Heart left ventricle (tissue), 16 donors: ENCODE results near the gene ATG14. TPM values are rescaled to one million over a fixed set of nuclear protein-coding genes. Genes with fewer than 3 reads are reported as not detected.

Experiments
- ATAC-seq, 4 donors: fragments of 200-7000 bp; cut with Tn5 transposase; one replicate each; pipeline ENCODE4 v1.9.1; 2020 to 2022; ENCODE audit warnings: moderate library complexity in 4 of 4, mild to moderate bottlenecking in 3 of 4, moderate number of reproducible peaks in 1 of 4
- DNase-seq, 5 donors: peaks; one replicate each; pipeline ENCODE4 v3.0.0-alpha.2; 2020
- H3K27ac ChIP-seq, 12 donors: fragments of 200-600 bp; sonication (generic) in 4 of 12; one replicate each; pipeline versions ENCODE4 v1.5.0 to v1.8.0; 2016 to 2022; ENCODE audit warnings: mild to moderate bottlenecking in 2 of 12
- H3K27me3 ChIP-seq, 9 donors: fragments of 200-600 bp; sonication (generic) in 2 of 9; one replicate each; pipeline versions ENCODE4 v1.5.1 to v1.8.0; 2016 to 2022; ENCODE audit warnings: mild to moderate bottlenecking in 3 of 9
- H3K36me3 ChIP-seq, 9 donors: fragments of 200-600 bp; sonication (generic) in 2 of 9; one replicate each; pipeline versions ENCODE4 v1.5.0 to v1.8.0; 2018 to 2022; ENCODE audit warnings: mild to moderate bottlenecking in 2 of 9
- H3K4me1 ChIP-seq, 12 donors: fragments of 200-600 bp; sonication (generic) in 4 of 12; one replicate each; pipeline versions ENCODE4 v1.5.0 to v1.8.0; 2016 to 2022; ENCODE audit warnings: mild to moderate bottlenecking in 3 of 12
- H3K4me3 ChIP-seq, 12 donors: fragments of 200-600 bp; sonication (generic) in 4 of 12; one replicate each; pipeline versions ENCODE4 v1.5.0 to v1.8.0; 2017 to 2022; ENCODE audit warnings: mild to moderate bottlenecking in 9 of 12, moderate library complexity in 4 of 12
- H3K9me3 ChIP-seq, 12 donors: fragments of 200-600 bp; sonication (generic) in 4 of 12; one replicate each; pipeline versions ENCODE4 v1.5.0 to v1.8.0; 2016 to 2022; ENCODE audit warnings: mild to moderate bottlenecking in 1 of 12
- POLR2A ChIP-seq, 2 donors: fragments of 450-650 bp; IDR thresholded peaks; one replicate each; pipeline ENCODE4 v1.6.1; 2017; ENCODE audit warnings: antibody characterized with exemption in 2 of 2, mild to moderate bottlenecking in 2 of 2, moderate library complexity in 2 of 2
- WGBS, 4 donors: extraction: QIAGEN DNeasy Blood & Tissue Kit in 2 of 4; methylation state at CpG; one replicate each; pipeline versions ENCODE4 v1.1.5 to v1.1.7; 2013 to 2018; 5-methylcytosine and 5-hydroxymethylcytosine counted together
- intact Hi-C, 10 donors: fragments of 100-400 bp; cut with DNase I; formaldehyde crosslinking; loops; one replicate each; pipeline versions ENCODE4 v1.11.1 to v1.14.2; 2022
- polyA plus RNA-seq, 2 donors: library from polyadenylated mRNA; stranded (reverse); fragments of 200-250 nt; gene quantifications; one replicate each; pipeline ENCODE4 v1.2.3, GENCODE V29; 2013
- total RNA-seq, 9 donors: library from RNA; depleted of rRNA in 2 of 9; stranded (reverse); fragments of >200 nt in 2 of 9; fragmentation: NEBNext Ultra II Directional in 3 of 9; extraction: Animal tissue kit (Norgen Biotek cat#: 25700) in 3 of 9; gene quantifications; one replicate each; pipeline versions ENCODE4 v1.1.0 to v1.2.4, GENCODE V29; 2016 to 2023
- TF ChIP-seq, protein P1 (sequence below), 12 donors: fragments of 200-600 bp; sonication (generic) in 4 of 12; IDR thresholded peaks; one replicate each; pipeline versions ENCODE4 v1.5.0 to v1.8.0; 2018 to 2022; ENCODE audit warnings: antibody characterized with exemption in 12 of 12, mild to moderate bottlenecking in 5 of 12
- donor health status: ischemic (EF 13 %, LVEDD 7.1; RV severe dilation, severe dysfunction).
- donor health status: healthy with polysubstance abuse.
- donor health status: DM: no; HTN: yes; CAD: no.
- donor health status: DM: no; HTN: no; CAD: no.
- donor health status: ischemic (EF 25% LVEDD 6.9; RV normal size, moderate dysfunction).
- donor health status: ischemic (EF 25% LVEDD 5.7; RV mildly dilated, moderate dysfunction).
- donor health status: healthy.
- donor health status: DM: yes; HTN: yes; CAD: no.
- donor health status: ischemic (EF 35%, LVEDD 5.7; RV mildly dilated, moderate dysfunction).
- donor health status: nonischemic (EF 11% LVEDD 7.7; RV severe dilation, severe dysfunction).
- donor health status: DM: yes; HTN: yes; CAD: no.
- donor health status: PGD.
- donor health status: ischemic (EF 29% LVEDD 5.4; RV normal size, mild dysfunction).
- donor health status: nonischemic (EF 23%, LVEDD 6.1; RV moderate dilation, normal function).

ATG14 gene
- total and polyA plus RNA-seq, 11 donors: 5.9 to 16.2 (median 12.5) TPM

DNA sequence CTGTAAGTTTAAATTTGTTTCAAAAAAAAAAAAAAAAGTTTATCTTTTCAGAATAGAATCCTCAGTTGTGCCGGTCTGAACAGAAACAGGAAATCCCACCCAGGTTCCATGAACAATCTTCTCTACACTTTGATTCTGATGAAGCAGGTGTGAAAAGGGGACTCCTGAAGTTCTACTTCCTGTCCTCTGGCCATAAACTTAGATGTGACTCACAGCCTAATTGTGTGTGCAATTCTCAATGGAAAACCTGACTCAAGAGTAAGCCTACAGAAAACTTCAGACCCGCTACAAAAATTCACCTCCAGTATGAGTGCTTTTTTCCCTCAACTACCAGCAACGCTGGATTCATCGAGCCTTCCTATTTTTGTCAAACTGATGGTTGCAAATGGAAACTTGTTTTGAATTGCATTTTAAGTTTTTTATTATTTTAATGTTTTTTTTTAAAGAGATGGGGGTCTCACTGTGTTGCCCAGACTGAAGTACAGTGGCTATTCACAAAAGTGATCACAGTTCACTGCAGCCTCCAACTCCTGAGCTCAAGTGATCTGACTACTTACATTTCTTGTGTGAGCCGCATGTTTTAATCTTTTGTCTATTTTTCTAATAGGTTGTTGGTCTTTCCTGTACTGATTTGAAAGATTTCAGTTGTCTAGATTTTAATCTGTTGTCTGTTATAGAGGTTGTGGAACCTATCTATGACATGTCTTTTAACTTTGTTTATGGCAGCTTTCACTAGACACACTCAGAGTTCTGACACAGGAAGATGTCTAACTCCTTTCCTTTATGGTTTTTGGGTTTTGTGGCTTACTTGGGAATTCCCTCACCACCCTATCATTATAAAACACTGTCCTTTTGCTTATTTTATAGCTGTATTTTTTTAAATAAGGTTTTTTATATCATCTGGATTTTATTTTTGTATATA is 37.6 kb downstream of the ATG14 start:
- WGBS, 4 donors: 80 to 91% (median 88%) methylated on average over 5 of the region's 5 CpGs
- Histone ChIP-seq H3K4me3 (no peak overlapping the region), H3K27me3 (no peaks in the 10 kb centered on the region), H3K4me1 (peaks cover 0 to 8% (median 0%) of the 10 kb centered on the region in 12 donors), H3K36me3 (peaks cover 5 to 83% (median 46%) of the 10 kb centered on the region in 9 donors), H3K27ac (peak overlapping the region in 1 of 12 donors; percentile 33), H3K9me3 (no peaks in the 10 kb centered on the region)
- TF ChIP-seq, protein P1, sequence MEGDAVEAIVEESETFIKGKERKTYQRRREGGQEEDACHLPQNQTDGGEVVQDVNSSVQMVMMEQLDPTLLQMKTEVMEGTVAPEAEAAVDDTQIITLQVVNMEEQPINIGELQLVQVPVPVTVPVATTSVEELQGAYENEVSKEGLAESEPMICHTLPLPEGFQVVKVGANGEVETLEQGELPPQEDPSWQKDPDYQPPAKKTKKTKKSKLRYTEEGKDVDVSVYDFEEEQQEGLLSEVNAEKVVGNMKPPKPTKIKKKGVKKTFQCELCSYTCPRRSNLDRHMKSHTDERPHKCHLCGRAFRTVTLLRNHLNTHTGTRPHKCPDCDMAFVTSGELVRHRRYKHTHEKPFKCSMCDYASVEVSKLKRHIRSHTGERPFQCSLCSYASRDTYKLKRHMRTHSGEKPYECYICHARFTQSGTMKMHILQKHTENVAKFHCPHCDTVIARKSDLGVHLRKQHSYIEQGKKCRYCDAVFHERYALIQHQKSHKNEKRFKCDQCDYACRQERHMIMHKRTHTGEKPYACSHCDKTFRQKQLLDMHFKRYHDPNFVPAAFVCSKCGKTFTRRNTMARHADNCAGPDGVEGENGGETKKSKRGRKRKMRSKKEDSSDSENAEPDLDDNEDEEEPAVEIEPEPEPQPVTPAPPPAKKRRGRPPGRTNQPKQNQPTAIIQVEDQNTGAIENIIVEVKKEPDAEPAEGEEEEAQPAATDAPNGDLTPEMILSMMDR (IDR thresholded peaks at IDR 0.05): no peak
- TF ChIP-seq POLR2A (IDR thresholded peaks at IDR 0.05): no peak
- DNase-seq: no peak
- intact Hi-C loops: no loop called here
- ATAC-seq: no peak

DNA sequence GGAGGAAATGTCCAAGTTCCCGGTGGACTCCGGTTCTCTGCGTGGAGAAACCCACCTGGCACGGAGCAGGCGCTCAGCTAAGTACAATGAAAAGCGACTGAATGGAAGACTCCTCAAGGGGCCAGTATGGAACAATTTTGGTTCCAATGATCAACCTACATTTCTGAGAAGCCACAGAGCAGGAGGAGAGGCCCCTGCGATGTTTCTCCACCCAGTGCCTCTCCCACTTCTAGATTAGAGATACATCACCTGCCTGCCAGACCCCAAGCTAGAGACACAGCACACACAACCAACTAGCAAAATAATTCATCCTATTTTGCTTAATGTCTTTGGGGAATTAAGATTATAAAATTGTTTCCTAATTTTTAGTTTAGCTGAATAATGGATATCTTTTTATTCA is 38.8 kb downstream of the ATG14 start:
- H3K27me3 ChIP-seq: no peaks in the 10 kb centered on the region
- no peak for DNase-seq
- H3K36me3 ChIP-seq: peaks cover 5 to 83% (median 46%) of the 10 kb centered on the region in 9 donors
- ATAC-seq: no peak
- H3K27ac ChIP-seq: no peak overlapping the region
- peaks cover 0 to 8% (median 0%) of the 10 kb centered on the region in 12 donors for H3K4me1 ChIP-seq
- intact Hi-C loops: no loop called here
- no peaks in the 10 kb centered on the region for H3K9me3 ChIP-seq
- WGBS, 4 donors: 84 to 90% (median 85%) methylated on average over 7 of the region's 7 CpGs
- TF ChIP-seq, protein P1 (IDR thresholded peaks at IDR 0.05): no peak
- TF ChIP-seq POLR2A (IDR thresholded peaks at IDR 0.05): no peak
- no peak overlapping the region for H3K4me3 ChIP-seq

DNA sequence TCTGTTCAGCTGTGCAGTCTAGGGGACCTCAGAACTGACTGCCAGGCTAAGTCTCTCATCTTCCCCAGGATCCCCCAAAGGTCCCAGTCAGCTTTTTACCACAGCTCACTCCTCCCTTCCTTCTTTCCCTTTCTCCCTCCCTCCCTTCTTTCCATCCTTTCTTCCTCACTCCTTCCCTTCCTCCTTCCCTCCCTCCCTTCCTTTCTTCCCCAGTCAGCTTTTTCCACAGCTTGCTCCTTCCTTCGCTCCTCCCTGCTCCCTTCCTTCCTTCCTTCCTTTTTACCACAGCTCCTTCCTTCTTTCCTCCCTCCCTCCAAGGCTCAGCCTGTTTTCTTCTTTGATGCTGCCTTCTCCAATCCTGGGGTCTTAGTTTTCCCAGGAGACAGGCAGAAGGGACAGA is 39.2 kb downstream of the ATG14 start:
- no peak for DNase-seq
- Histone ChIP-seq H3K4me3 (no peak overlapping the region), H3K36me3 (peaks cover 5 to 83% (median 46%) of the 10 kb centered on the region in 9 donors), H3K27ac (no peak overlapping the region), H3K4me1 (peaks cover 0 to 8% (median 0%) of the 10 kb centered on the region in 12 donors), H3K9me3 (no peaks in the 10 kb centered on the region), H3K27me3 (no peaks in the 10 kb centered on the region)
- TF ChIP-seq POLR2A (IDR thresholded peaks at IDR 0.05): no peak
- TF ChIP-seq, protein P1 (IDR thresholded peaks at IDR 0.05): no peak
- intact Hi-C loops: no loop called here
- 87 to 94% (median 92%) methylated on average over 1 of the region's 1 CpG for WGBS, 4 donors
- no peak for ATAC-seq

DNA sequence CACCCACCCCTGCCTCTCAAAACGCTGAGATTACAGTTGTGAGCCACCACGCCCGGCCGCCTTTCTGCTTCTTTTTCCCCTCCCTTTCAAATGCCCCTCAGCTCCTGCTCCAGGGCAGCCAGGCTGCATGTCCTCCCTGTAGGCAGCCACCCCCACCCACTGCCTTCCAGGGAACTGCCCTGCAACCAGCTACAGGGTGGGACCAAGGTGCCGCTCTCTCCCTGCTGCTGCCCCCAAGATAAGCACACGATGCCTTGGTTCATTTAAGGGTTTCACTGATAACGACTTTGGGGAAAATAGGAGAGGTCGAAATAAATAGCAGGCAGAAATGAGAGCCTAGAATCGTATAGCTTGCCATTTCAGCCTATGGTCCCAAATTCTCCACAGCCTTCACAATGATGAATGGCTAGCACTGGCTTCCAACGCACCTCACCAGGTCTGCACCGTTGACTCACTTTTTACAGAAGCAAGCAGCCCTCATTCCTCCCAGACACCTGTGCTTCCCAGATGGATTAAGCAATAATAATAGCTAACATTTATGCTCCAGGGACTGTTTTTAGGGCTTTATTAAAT is 40.7 kb downstream of the ATG14 start:
- TF ChIP-seq, protein P1 (IDR thresholded peaks at IDR 0.05): no peak
- TF ChIP-seq POLR2A (IDR thresholded peaks at IDR 0.05): no peak
- Histone ChIP-seq H3K27me3 (no peaks in the 10 kb centered on the region), H3K4me1 (peaks cover 0 to 8% (median 0%) of the 10 kb centered on the region in 12 donors), H3K4me3 (no peak overlapping the region), H3K27ac (no peak overlapping the region), H3K9me3 (no peaks in the 10 kb centered on the region), H3K36me3 (peaks cover 0 to 83% (median 39%) of the 10 kb centered on the region in 9 donors)
- ATAC-seq: no peak
- intact Hi-C loops: no loop called here
- DNase-seq: no peak
- 78 to 87% (median 83%) methylated on average over 11 of the region's 11 CpGs for WGBS, 4 donors
